CD4-positive, alpha-beta T cell (primary cell): Measurements from ENCODE around the gene CD40. TPM values are rescaled to one million over a fixed set of nuclear protein-coding genes. Genes with fewer than 3 reads are reported as not detected.

Source experiments
- ATAC-seq: fragments of 200-7000 bp; cut with Tn5 transposase; one replicate; pipeline ENCODE4 v1.10.0; 2022; ENCODE audit warnings: mild to moderate bottlenecking; ENCODE audit not compliant: poor library complexity
- CTCF ChIA-PET: fragments of 350-600 bp; sonication (Branson Sonifier 250); formaldehyde crosslinking; loops from one replicate; lab custom pipeline; 2021; ENCODE audit warnings: antibody characterized with exemption, inconsistent platforms; lab: Charles Lee
- POLR2A ChIA-PET: fragments of 350-600 bp; sonication (Branson Sonifier 250); formaldehyde crosslinking; loops from one replicate; lab custom pipeline; 2021; ENCODE audit warnings: antibody characterized with exemption, inconsistent platforms; lab: Charles Lee
- DNase-seq, 14 experiments: peaks; one replicate each; pipeline ENCODE4 v3.0.0-alpha.2; 2013 to 2020; ENCODE audit warnings: mixed read lengths in 2 of 14
- H3K27ac ChIP-seq, 2 donors: one replicate each; pipeline versions ENCODE4 v1.5.1 to v1.7.0; 2013; ENCODE audit warnings: low read length in 2 of 2, low read depth in 1 of 2, mild to moderate bottlenecking in 1 of 2
- H3K27me3 ChIP-seq, 2 experiments: 1 replicate in 1 of 2; 2 replicates in 1 of 2; pipeline versions ENCODE4 v1.6.1 to v1.7.0; 2013; ENCODE audit warnings: low read length in 2 of 2, control low read depth in 1 of 2, mild to moderate bottlenecking in 1 of 2, moderate library complexity in 1 of 2; ENCODE audit not compliant: insufficient read depth in 2 of 2, control insufficient read depth in 1 of 2
- H3K36me3 ChIP-seq: one replicate; pipeline ENCODE4 v1.6.1; 2013; ENCODE audit warnings: low read length, control low read depth; ENCODE audit not compliant: insufficient read depth
- H3K4me1 ChIP-seq: one replicate; pipeline ENCODE4 v1.6.1; 2013; ENCODE audit warnings: low read length, control low read depth; ENCODE audit not compliant: insufficient read depth
- H3K4me3 ChIP-seq: one replicate; pipeline ENCODE4 v1.5.1; 2013; ENCODE audit warnings: mild to moderate bottlenecking, low read length, moderate library complexity
- H3K9me3 ChIP-seq, 2 experiments: 1 replicate in 1 of 2; 2 replicates in 1 of 2; pipeline versions ENCODE4 v1.6.1 to v1.7.0; 2013; ENCODE audit warnings: low read length in 2 of 2, mild to moderate bottlenecking in 2 of 2, control low read depth in 1 of 2, moderate library complexity in 1 of 2; ENCODE audit not compliant: control insufficient read depth in 1 of 2, insufficient read depth in 1 of 2
- H3K27ac Mint-ChIP-seq: one replicate; pipeline ENCODE4 v1.8.0; 2020; ENCODE audit warnings: mixed read lengths
- H3K27me3 Mint-ChIP-seq: one replicate; pipeline ENCODE4 v1.8.0; 2021; ENCODE audit warnings: mixed read lengths
- H3K36me3 Mint-ChIP-seq: one replicate; pipeline ENCODE4 v1.8.0; 2021; ENCODE audit warnings: low read depth, mixed read lengths
- H3K4me1 Mint-ChIP-seq: one replicate; pipeline ENCODE4 v1.8.0; 2021; ENCODE audit warnings: low read depth, mixed read lengths
- H3K4me3 Mint-ChIP-seq: one replicate; pipeline ENCODE4 v1.8.0; 2020; ENCODE audit warnings: mild to moderate bottlenecking, mixed read lengths
- H3K9me3 Mint-ChIP-seq: one replicate; pipeline ENCODE4 v1.8.0; 2020; ENCODE audit warnings: mixed read lengths
- intact Hi-C, 2 experiments: fragments of 100-400 bp; cut with DNase I in 1 of 2; cut with micrococcal nuclease in 1 of 2; formaldehyde crosslinking; loops; one replicate each; pipeline versions ENCODE4 v1.15.1 to v1.9.0; 2023 to 2025; cut with DNase I, micrococcal nuclease
- total RNA-seq, 174 experiments: library from RNA in 2 of 174; stranded (reverse) in 2 of 174; gene quantifications; one replicate each; pipeline ENCODE4 v1.2.3 and lab custom pipeline; 2021 to 2026
- TF ChIP-seq, protein P1 (sequence below): fragments of 200-600 bp; IDR thresholded peaks from one replicate; pipeline ENCODE4 v1.8.0; 2022; ENCODE audit warnings: antibody characterized with exemption, mild to moderate bottlenecking

The CD40 gene
- total RNA-seq, 2 experiments from 2014 or later, result 1.0 to 1.2 TPM

DNA sequence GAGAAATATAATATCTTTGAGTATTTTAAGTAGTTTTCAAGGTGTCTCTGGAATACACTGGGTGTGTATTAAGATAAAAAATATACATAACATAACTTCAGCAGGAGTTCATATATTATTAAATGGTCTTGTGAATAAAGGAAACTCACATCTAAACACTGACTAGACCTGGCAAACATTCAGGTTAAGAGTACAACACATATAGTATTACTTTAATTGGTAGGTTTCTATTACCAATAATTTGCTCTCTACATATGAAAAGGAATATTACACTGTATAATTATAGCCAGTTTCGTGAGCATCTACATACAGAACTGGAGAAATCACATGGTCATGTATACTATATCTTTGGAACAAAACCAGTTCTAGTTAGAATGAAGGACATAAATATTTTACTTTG is 37.0 kb upstream of the CD40 start:
- ChIA-PET CTCF (no interaction called here), POLR2A (no interaction called here)
- no peak for DNase-seq
- Histone ChIP-seq H3K9me3 (no peaks in the 10 kb centered on the region), H3K27me3 (no peaks in the 10 kb centered on the region), H3K36me3 (peaks cover 30% of the 10 kb centered on the region), H3K4me3 (no peak overlapping the region), H3K27ac (no peak overlapping the region), H3K4me1 (peaks cover 11% of the 10 kb centered on the region)
- H3K4me3 Mint-ChIP-seq, result no peak overlapping the region
- H3K27ac Mint-ChIP-seq, result no peak overlapping the region
- H3K36me3 Mint-ChIP-seq, result peaks cover 41% of the 10 kb centered on the region
- H3K9me3 Mint-ChIP-seq, result no peaks in the 10 kb centered on the region
- TF ChIP-seq, protein P1, sequence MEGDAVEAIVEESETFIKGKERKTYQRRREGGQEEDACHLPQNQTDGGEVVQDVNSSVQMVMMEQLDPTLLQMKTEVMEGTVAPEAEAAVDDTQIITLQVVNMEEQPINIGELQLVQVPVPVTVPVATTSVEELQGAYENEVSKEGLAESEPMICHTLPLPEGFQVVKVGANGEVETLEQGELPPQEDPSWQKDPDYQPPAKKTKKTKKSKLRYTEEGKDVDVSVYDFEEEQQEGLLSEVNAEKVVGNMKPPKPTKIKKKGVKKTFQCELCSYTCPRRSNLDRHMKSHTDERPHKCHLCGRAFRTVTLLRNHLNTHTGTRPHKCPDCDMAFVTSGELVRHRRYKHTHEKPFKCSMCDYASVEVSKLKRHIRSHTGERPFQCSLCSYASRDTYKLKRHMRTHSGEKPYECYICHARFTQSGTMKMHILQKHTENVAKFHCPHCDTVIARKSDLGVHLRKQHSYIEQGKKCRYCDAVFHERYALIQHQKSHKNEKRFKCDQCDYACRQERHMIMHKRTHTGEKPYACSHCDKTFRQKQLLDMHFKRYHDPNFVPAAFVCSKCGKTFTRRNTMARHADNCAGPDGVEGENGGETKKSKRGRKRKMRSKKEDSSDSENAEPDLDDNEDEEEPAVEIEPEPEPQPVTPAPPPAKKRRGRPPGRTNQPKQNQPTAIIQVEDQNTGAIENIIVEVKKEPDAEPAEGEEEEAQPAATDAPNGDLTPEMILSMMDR, result no peak
- H3K4me1 Mint-ChIP-seq, result peaks cover 62% of the 10 kb centered on the region
- no peaks in the 10 kb centered on the region for H3K27me3 Mint-ChIP-seq
- ATAC-seq, result no peak
- intact Hi-C loops, result no loop called here

DNA sequence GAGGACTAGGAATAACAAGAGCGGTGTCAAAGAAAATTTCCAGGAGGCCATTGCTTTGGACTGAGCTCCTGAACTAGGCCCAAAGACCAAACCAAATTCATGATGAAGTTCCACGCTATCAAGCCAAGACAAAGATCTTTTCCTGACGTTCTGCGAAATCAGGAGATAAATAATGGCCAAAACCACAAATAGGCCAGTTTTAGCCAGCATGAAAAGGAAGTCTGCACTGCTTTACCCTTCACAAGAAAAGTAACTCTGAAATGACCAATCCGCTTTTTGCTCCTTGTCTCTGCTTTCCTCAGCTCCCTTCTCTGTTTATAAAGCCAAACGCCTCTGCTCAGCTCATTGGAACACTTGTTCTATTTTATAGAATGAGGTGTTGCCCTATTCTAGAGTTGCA is 35.0 kb upstream of the CD40 start:
- peaks cover 20% of the 10 kb centered on the region for H3K36me3 ChIP-seq
- no peak overlapping the region for H3K27ac Mint-ChIP-seq
- POLR2A ChIA-PET, result no interaction called here
- H3K27me3 Mint-ChIP-seq, result no peaks in the 10 kb centered on the region
- TF ChIP-seq, protein P1, result no peak
- no peak overlapping the region for H3K27ac ChIP-seq
- H3K4me3 Mint-ChIP-seq, result no peak overlapping the region
- H3K27me3 ChIP-seq, result no peaks in the 10 kb centered on the region
- peaks cover 38% of the 10 kb centered on the region for H3K36me3 Mint-ChIP-seq
- peaks cover 83% of the 10 kb centered on the region for H3K4me1 Mint-ChIP-seq
- no peaks in the 10 kb centered on the region for H3K9me3 Mint-ChIP-seq
- no peak overlapping the region for H3K4me3 ChIP-seq
- ATAC-seq, result no peak
- intact Hi-C loops, result no loop called here
- CTCF ChIA-PET, result no interaction called here
- H3K4me1 ChIP-seq, result peaks cover 15% of the 10 kb centered on the region
- no peaks in the 10 kb centered on the region for H3K9me3 ChIP-seq
- no peak for DNase-seq

DNA sequence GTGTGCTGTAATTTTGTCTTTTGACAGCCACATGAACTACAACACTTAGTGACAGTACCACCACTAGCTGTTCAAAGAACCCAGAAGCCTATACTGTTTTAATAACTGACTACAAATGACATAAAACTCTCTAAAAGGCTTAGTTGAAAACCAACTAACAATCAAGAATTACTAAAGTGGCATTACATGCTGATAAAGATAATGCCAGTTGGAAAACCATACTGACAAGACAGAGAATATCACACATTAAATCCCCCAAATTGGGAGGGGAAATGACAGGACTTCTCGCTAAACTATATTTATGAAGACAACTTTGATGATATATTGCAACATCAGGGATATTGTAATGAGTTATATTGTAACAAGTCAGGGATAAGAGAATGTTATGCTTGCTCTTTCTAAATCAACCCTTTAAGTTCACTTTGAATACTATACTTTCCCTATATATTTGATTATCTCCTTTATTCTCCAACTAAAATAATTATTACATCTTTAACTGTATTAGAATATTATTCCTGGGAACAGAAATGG is 34.5 kb upstream of the CD40 start:
- H3K27me3 Mint-ChIP-seq, result no peaks in the 10 kb centered on the region
- H3K9me3 ChIP-seq, result no peaks in the 10 kb centered on the region
- peaks cover 15% of the 10 kb centered on the region for H3K36me3 ChIP-seq
- TF ChIP-seq, protein P1, result no peak
- ATAC-seq (no peak), DNase-seq (no peak)
- H3K27ac ChIP-seq, result no peak overlapping the region
- no peaks in the 10 kb centered on the region for H3K9me3 Mint-ChIP-seq
- H3K4me3 Mint-ChIP-seq, result no peak overlapping the region
- intact Hi-C loops, result no loop called here
- H3K27ac Mint-ChIP-seq, result no peak overlapping the region
- peaks cover 38% of the 10 kb centered on the region for H3K36me3 Mint-ChIP-seq
- peaks cover 88% of the 10 kb centered on the region for H3K4me1 Mint-ChIP-seq
- H3K27me3 ChIP-seq, result no peaks in the 10 kb centered on the region
- POLR2A ChIA-PET, result no interaction called here
- CTCF ChIA-PET, result no interaction called here
- peaks cover 20% of the 10 kb centered on the region for H3K4me1 ChIP-seq
- no peak overlapping the region for H3K4me3 ChIP-seq
